AG10803 (cell line): ENCODE data around the gene PSMB2.

Source experiments
- DNase-seq: peaks from one replicate; pipeline ENCODE4 v3.0.0; 2010; ENCODE audit warnings: low read depth
- H3K4me3 ChIP-seq: 2 replicates; pipeline ENCODE4 v1.5.1; 2011; ENCODE audit warnings: mild to moderate bottlenecking, low read length, control low read depth
- CTCF ChIP-seq: conservative IDR thresholded peaks from 2 replicates; pipeline ENCODE4 v1.5.1; 2011; ENCODE audit warnings: mild to moderate bottlenecking, low read length, control low read depth, inconsistent platforms

PSMB2 gene

GRCh38 chr1:35571263-35571662 lies 70.1 kb downstream of the PSMB2 start:
- H3K4me3 ChIP-seq, result no peak overlapping the region
- DNase-seq, result no peak
- no peak for TF ChIP-seq CTCF

- no peak for DNase-seq
- no peak overlapping the region for H3K4me3 ChIP-seq
- no peak for TF ChIP-seq CTCF
Observed at GRCh38 chr1:35570589-35571137, 70.7 kb downstream of the PSMB2 start.

GRCh38 chr1:35569936-35570335 lies 71.4 kb downstream of the PSMB2 start:
- DNase-seq, result no peak
- no peak overlapping the region for H3K4me3 ChIP-seq
- no peak for TF ChIP-seq CTCF

GRCh38 chr1:35568975-35569395 lies 72.3 kb downstream of the PSMB2 start:
- peak; percentile 96 for TF ChIP-seq CTCF
- DNase-seq, result peak; percentile 60
- H3K4me3 ChIP-seq, result no peak overlapping the region

GRCh38 chr1:35567947-35568558 lies 73.3 kb downstream of the PSMB2 start:
- H3K4me3 ChIP-seq, result no peak overlapping the region
- TF ChIP-seq CTCF, result no peak
- no peak for DNase-seq

GRCh38 chr1:35565742-35566133 lies 75.6 kb downstream of the PSMB2 start:
- TF ChIP-seq CTCF, result no peak
- DNase-seq, result no peak
- no peak overlapping the region for H3K4me3 ChIP-seq
